GM23338 (cell line): Measurements from ENCODE around the gene RASAL3.

Experiments
- CREB1 ChIP-seq: fragments of 250-450 bp; sonication (Bioruptor Pico); IDR thresholded peaks from 2 replicates; pipeline ENCODE4 v1.5.0; 2020; ENCODE audit warnings: low read depth, mild to moderate bottlenecking, moderate library complexity
- CTCF ChIP-seq, 2 experiments: fragments of 200-600 bp in 1 of 2; sonication (generic) in 1 of 2; conservative IDR thresholded peaks; 2 replicates each; pipeline versions ENCODE4 v1.5.1 to v1.6.1; 2016 to 2017; ENCODE audit warnings: antibody characterized with exemption in 2 of 2, low read depth in 2 of 2, mild to moderate bottlenecking in 2 of 2, moderate library complexity in 1 of 2
- ETS1 ChIP-seq: IDR thresholded peaks from 2 replicates; pipeline ENCODE4 v1.6.1; 2016; ENCODE audit warnings: antibody characterized with exemption
- EZH2 ChIP-seq: fragments of 200-600 bp; sonication (generic); IDR thresholded peaks from one replicate; pipeline ENCODE4 v1.8.0; 2017; ENCODE audit warnings: antibody characterized with exemption, mild to moderate bottlenecking, low read depth; ENCODE audit not compliant: unreplicated experiment
- EZH2phosphoT487 ChIP-seq: fragments of 200-600 bp; sonication (generic); IDR thresholded peaks from one replicate; pipeline ENCODE4 v1.8.1; 2018; ENCODE audit warnings: antibody characterized with exemption; ENCODE audit not compliant: unreplicated experiment
- JUNB ChIP-seq: IDR thresholded peaks from one replicate; pipeline ENCODE4 v1.6.1; 2016; ENCODE audit warnings: antibody characterized with exemption; ENCODE audit not compliant: unreplicated experiment
- NANOG ChIP-seq: IDR thresholded peaks from 2 replicates; pipeline ENCODE4 v1.6.1; 2016; ENCODE audit warnings: antibody characterized with exemption, borderline replicate concordance
- POLR2AphosphoS5 ChIP-seq: IDR thresholded peaks from 2 replicates; pipeline ENCODE4 v1.6.1; 2016; ENCODE audit warnings: antibody characterized with exemption, low read depth
- REST ChIP-seq: IDR thresholded peaks from one replicate; pipeline ENCODE4 v1.6.1; 2018; ENCODE audit warnings: antibody characterized with exemption; ENCODE audit not compliant: unreplicated experiment
- STAT1 ChIP-seq: IDR thresholded peaks from one replicate; pipeline ENCODE4 v1.6.1; 2016; ENCODE audit warnings: antibody characterized with exemption; ENCODE audit not compliant: unreplicated experiment
- ZNF114 ChIP-seq: fragments of 250-450 bp; sonication (Bioruptor Pico); IDR thresholded peaks from 2 replicates; pipeline ENCODE4 v1.5.0; 2020; ENCODE audit warnings: mild to moderate bottlenecking, moderate library complexity
- ZNF331 ChIP-seq: fragments of 250-450 bp; sonication (Bioruptor Pico); IDR thresholded peaks from 2 replicates; pipeline ENCODE4 v1.5.0; 2020; ENCODE audit warnings: low read depth, mild to moderate bottlenecking, moderate library complexity
- ZNF462 ChIP-seq: fragments of 250-450 bp; sonication (Bioruptor Pico); IDR thresholded peaks from 2 replicates; pipeline ENCODE4 v1.5.0; 2020; ENCODE audit warnings: mild to moderate bottlenecking, moderate library complexity

- TF ChIP-seq CTCF (conservative IDR thresholded peaks at IDR 0.05; ENCODE audit: low read depth in 2 of 2) = no peak
- no peak for TF ChIP-seq POLR2AphosphoS5
- no peak for TF ChIP-seq EZH2phosphoT487
- TF ChIP-seq JUNB = no peak
- no peak for TF ChIP-seq EZH2
- TF ChIP-seq CREB1 = no peak
- TF ChIP-seq ZNF114 = no peak
- TF ChIP-seq NANOG = no peak
- no peak for TF ChIP-seq ZNF462 (CRISPR knock-in tag)
- TF ChIP-seq REST = no peak
- no peak for TF ChIP-seq ZNF331 (CRISPR knock-in tag)
- TF ChIP-seq STAT1 = no peak
- no peak for TF ChIP-seq ETS1
Measured at GRCh38 chr19:15471639-15472101, 7.3 kb upstream of the RASAL3 start.
